NCI-H446 (cell line): ENCODE measurements around the gene SCNN1A.

Experiments
- DNase-seq, 2 experiments: peaks; one replicate each; lab custom pipeline; 2025; lab: John Stamatoyannopoulos, UW

Gene SCNN1A

GRCh38 chr12:6317693-6318439 lies 57.5 kb downstream of the SCNN1A start:
- DNase-seq = no peak

GRCh38 chr12:6316921-6317692 lies 58.3 kb downstream of the SCNN1A start:
- DNase-seq = no peak

GRCh38 chr12:6315704-6316597 lies 59.4 kb downstream of the SCNN1A start:
- no peak for DNase-seq

- no peak for DNase-seq
Observed at GRCh38 chr12:6315184-6315583, 60.2 kb downstream of the SCNN1A start.

GRCh38 chr12:6314776-6315175 lies 60.6 kb downstream of the SCNN1A start:
- DNase-seq = no peak

GRCh38 chr12:6313326-6313940 lies 61.9 kb downstream of the SCNN1A start:
- no peak for DNase-seq

GRCh38 chr12:6312529-6313325 lies 62.6 kb downstream of the SCNN1A start:
- no peak for DNase-seq

- DNase-seq = no peak
Observed at GRCh38 chr12:6311822-6312528, 63.4 kb downstream of the SCNN1A start.

GRCh38 chr12:6310771-6311610 lies 64.4 kb downstream of the SCNN1A start:
- DNase-seq = no peak

- DNase-seq = no peak
Observed at GRCh38 chr12:6307529-6307928, 67.8 kb downstream of the SCNN1A start.

GRCh38 chr12:6306599-6307220 lies 68.7 kb downstream of the SCNN1A start:
- no peak for DNase-seq

- DNase-seq = no peak
Observed at GRCh38 chr12:6306151-6306550, 69.2 kb downstream of the SCNN1A start.

- DNase-seq = no peak
Observed at GRCh38 chr12:6303071-6303470, 72.3 kb downstream of the SCNN1A start.

GRCh38 chr12:6302621-6303020 lies 72.7 kb downstream of the SCNN1A start:
- DNase-seq = no peak

GRCh38 chr12:6301721-6302120 lies 73.6 kb downstream of the SCNN1A start:
- DNase-seq = no peak

- DNase-seq = no peak
Observed at GRCh38 chr12:6297170-6297569, 78.2 kb downstream of the SCNN1A start.
